ENCODE measurements around the gene CIB4.

The CIB4 gene

GRCh38 chr2:26585100-26585499, 56.1 kb downstream of the CIB4 start (continued):
- TF ChIP-seq BACH2 (CRISPR knock-in tag; IDR thresholded peaks at IDR 0.05; ENCODE audit: borderline replicate concordance), result no peak
- no peak for TF ChIP-seq ZNF8 (CRISPR knock-in tag; IDR thresholded peaks at IDR 0.05)
- no peak for TF ChIP-seq SNAI2 (CRISPR knock-in tag; IDR thresholded peaks at IDR 0.05)

- no peak for TF ChIP-seq SNAI2 (CRISPR knock-in tag; IDR thresholded peaks at IDR 0.05)
- no peak for TF ChIP-seq ZFP3 (CRISPR knock-in tag; IDR thresholded peaks at IDR 0.05)
- TF ChIP-seq ISL1 (CRISPR knock-in tag; IDR thresholded peaks at IDR 0.05), result no peak
- ATAC-seq, result no peak
These were observed 56.5 kb downstream of the CIB4 start for GRCh38 chr2:26584656-26585055.

GRCh38 chr2:26584191-26584590, 57.0 kb downstream of the CIB4 start:
- TF ChIP-seq CREB5 (CRISPR knock-in tag; IDR thresholded peaks at IDR 0.05; ENCODE audit: low read depth), result no peak
- TF ChIP-seq TSHZ2 (CRISPR knock-in tag; IDR thresholded peaks at IDR 0.05), result no peak
- no peak for TF ChIP-seq ISL1 (CRISPR knock-in tag; IDR thresholded peaks at IDR 0.05)
- no peak for TF ChIP-seq TCF4 (CRISPR knock-in tag; IDR thresholded peaks at IDR 0.05; ENCODE audit: borderline replicate concordance)
- TF ChIP-seq ZNF8 (CRISPR knock-in tag; IDR thresholded peaks at IDR 0.05), result no peak
- no peak for TF ChIP-seq PATZ1 (CRISPR knock-in tag; IDR thresholded peaks at IDR 0.05; ENCODE audit: borderline replicate concordance)
- TF ChIP-seq PPARA (CRISPR knock-in tag; IDR thresholded peaks at IDR 0.05; ENCODE audit: borderline replicate concordance), result no peak
- TF ChIP-seq ZNF70 (CRISPR knock-in tag; IDR thresholded peaks at IDR 0.05), result no peak
- no peak for TF ChIP-seq ZC3H10 (CRISPR knock-in tag; IDR thresholded peaks at IDR 0.05)
- TF ChIP-seq OSR1 (CRISPR knock-in tag; IDR thresholded peaks at IDR 0.05), result no peak
- no peak for TF ChIP-seq ARNTL (CRISPR knock-in tag; IDR thresholded peaks at IDR 0.05; ENCODE audit: borderline replicate concordance, low read depth)
- no peak for TF ChIP-seq TOX (CRISPR knock-in tag; IDR thresholded peaks at IDR 0.05; ENCODE audit: borderline replicate concordance)
- TF ChIP-seq BACH2 (CRISPR knock-in tag; IDR thresholded peaks at IDR 0.05; ENCODE audit: borderline replicate concordance), result no peak
- TF ChIP-seq ZFP30 (CRISPR knock-in tag; IDR thresholded peaks at IDR 0.05), result no peak
- no peak for TF ChIP-seq ZFP3 (CRISPR knock-in tag; IDR thresholded peaks at IDR 0.05)
- no peak for TF ChIP-seq SNAI2 (CRISPR knock-in tag; IDR thresholded peaks at IDR 0.05)
- TF ChIP-seq GLIS3 (CRISPR knock-in tag; IDR thresholded peaks at IDR 0.05), result no peak
- no peak for TF ChIP-seq RARB (CRISPR knock-in tag; IDR thresholded peaks at IDR 0.05)
- TF ChIP-seq ZNF565 (CRISPR knock-in tag; conservative IDR thresholded peaks at IDR 0.05; ENCODE audit: low read depth), result no peak
- no peak for TF ChIP-seq ESRRG (CRISPR knock-in tag; IDR thresholded peaks at IDR 0.05)
- no peak for ATAC-seq

GRCh38 chr2:26583381-26583911, 57.7 kb downstream of the CIB4 start:
- TF ChIP-seq BACH2 (CRISPR knock-in tag; IDR thresholded peaks at IDR 0.05; ENCODE audit: borderline replicate concordance) (no peak), RARB (CRISPR knock-in tag; IDR thresholded peaks at IDR 0.05) (no peak), PATZ1 (CRISPR knock-in tag; IDR thresholded peaks at IDR 0.05; ENCODE audit: borderline replicate concordance) (no peak), TCF4 (CRISPR knock-in tag; IDR thresholded peaks at IDR 0.05; ENCODE audit: borderline replicate concordance) (no peak), ARNTL (CRISPR knock-in tag; IDR thresholded peaks at IDR 0.05; ENCODE audit: borderline replicate concordance, low read depth) (no peak), ISL1 (CRISPR knock-in tag; IDR thresholded peaks at IDR 0.05) (no peak), OSR1 (CRISPR knock-in tag; IDR thresholded peaks at IDR 0.05) (no peak), TOX (CRISPR knock-in tag; IDR thresholded peaks at IDR 0.05; ENCODE audit: borderline replicate concordance) (no peak)
- ATAC-seq, result no peak

Measured in SK-N-SH treated with all-trans-retinoic acid at 6 μM for 48 hours (cell line).